PFSK-1 (cell line): Measurements from ENCODE around the gene ACAA2.

ENCODE experiments used
- POLR2AphosphoS5 ChIP-seq: IDR thresholded peaks from 2 replicates; pipeline ENCODE4 v1.6.1; 2012; ENCODE audit warnings: low read depth, mild to moderate bottlenecking, control low read depth, low read length, moderate library complexity
- TF ChIP-seq, protein P1 (sequence below), 2 experiments: IDR thresholded peaks; 2 replicates each; pipeline versions ENCODE4 v1.6.1 to v1.8.0; 2011 to 2012; ENCODE audit warnings: low read depth in 2 of 2, low read length in 2 of 2, control low read depth in 1 of 2, inconsistent platforms in 1 of 2, mild to moderate bottlenecking in 1 of 2, moderate library complexity in 1 of 2; ENCODE audit not compliant: insufficient read depth in 1 of 2

DNA sequence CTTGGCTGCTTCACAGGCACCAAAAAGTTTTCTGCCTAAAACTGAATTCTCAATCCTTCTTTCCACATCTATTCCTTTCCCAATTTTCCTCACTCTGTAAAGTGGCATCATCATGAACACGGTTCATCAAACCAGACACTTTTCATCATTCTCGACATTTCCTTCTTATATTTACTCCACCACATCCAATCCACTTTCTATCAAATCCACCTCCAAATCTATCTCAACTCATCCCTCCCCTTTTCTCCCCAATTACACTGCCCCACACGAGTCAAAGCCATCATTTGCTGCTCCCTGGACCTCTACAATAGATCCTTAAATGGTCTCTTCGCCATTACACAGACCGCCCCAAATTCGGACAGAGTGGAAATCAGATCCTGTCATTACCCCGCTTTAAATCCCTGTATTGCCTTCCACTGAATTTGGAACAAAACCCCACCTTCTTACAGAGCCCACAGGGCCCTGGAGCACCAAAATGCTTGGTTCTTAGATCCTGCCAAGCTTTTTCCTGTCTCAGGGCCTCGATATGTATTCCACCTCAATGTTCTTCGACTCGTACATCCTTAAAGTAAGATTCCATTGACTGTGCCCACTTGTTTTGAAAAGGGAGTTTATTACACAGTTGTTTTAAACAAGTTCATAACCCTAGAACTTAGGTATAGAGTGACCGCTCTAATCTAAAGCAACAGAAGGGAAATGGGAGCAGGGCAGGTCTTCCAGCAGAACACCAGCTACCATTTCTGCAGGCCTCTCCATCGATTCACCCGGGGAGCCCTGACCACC is 856 bp downstream of the ACAA2 start:
- TF ChIP-seq, protein P1, sequence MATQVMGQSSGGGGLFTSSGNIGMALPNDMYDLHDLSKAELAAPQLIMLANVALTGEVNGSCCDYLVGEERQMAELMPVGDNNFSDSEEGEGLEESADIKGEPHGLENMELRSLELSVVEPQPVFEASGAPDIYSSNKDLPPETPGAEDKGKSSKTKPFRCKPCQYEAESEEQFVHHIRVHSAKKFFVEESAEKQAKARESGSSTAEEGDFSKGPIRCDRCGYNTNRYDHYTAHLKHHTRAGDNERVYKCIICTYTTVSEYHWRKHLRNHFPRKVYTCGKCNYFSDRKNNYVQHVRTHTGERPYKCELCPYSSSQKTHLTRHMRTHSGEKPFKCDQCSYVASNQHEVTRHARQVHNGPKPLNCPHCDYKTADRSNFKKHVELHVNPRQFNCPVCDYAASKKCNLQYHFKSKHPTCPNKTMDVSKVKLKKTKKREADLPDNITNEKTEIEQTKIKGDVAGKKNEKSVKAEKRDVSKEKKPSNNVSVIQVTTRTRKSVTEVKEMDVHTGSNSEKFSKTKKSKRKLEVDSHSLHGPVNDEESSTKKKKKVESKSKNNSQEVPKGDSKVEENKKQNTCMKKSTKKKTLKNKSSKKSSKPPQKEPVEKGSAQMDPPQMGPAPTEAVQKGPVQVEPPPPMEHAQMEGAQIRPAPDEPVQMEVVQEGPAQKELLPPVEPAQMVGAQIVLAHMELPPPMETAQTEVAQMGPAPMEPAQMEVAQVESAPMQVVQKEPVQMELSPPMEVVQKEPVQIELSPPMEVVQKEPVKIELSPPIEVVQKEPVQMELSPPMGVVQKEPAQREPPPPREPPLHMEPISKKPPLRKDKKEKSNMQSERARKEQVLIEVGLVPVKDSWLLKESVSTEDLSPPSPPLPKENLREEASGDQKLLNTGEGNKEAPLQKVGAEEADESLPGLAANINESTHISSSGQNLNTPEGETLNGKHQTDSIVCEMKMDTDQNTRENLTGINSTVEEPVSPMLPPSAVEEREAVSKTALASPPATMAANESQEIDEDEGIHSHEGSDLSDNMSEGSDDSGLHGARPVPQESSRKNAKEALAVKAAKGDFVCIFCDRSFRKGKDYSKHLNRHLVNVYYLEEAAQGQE (IDR thresholded peaks at IDR 0.05; ENCODE audit: insufficient read depth in 1 of 2, low read depth in 2 of 2, low read length in 2 of 2), result no peak
- no peak for TF ChIP-seq POLR2AphosphoS5
